ENCODE data around the gene KIFBP.
A peak's percentile ranks its signal among the peaks of the same experiment; 100 is the strongest.
"Not testable (repeated sequence)": the region's sequence is repeated elsewhere in the genome, so short reads cannot be mapped to it uniquely, and the experiment has no call there.

KIFBP gene

GRCh38 chr10:68988530-68989316, at the start of gene KIFBP:
KIFBP (plus strand) TSS chr10:68988803; CDS start chr10:68988833, 30 bp downstream.
- peak; percentile 64 to 79 for DNase-seq (ENCODE audit: low read depth in 2 of 2)

- DNase-seq (ENCODE audit: low read depth in 2 of 2) = no peak
Measured at GRCh38 chr10:68938884-68939283, 49.7 kb upstream of the KIFBP start.

GRCh38 chr10:68940917-68941316, 47.7 kb upstream of the KIFBP start:
- DNase-seq (ENCODE audit: low read depth in 2 of 2) = not testable (repeated sequence)

- DNase-seq (ENCODE audit: low read depth in 2 of 2) = no peak
Measured at GRCh38 chr10:68950598-68950997, 38.0 kb upstream of the KIFBP start.

DNA sequence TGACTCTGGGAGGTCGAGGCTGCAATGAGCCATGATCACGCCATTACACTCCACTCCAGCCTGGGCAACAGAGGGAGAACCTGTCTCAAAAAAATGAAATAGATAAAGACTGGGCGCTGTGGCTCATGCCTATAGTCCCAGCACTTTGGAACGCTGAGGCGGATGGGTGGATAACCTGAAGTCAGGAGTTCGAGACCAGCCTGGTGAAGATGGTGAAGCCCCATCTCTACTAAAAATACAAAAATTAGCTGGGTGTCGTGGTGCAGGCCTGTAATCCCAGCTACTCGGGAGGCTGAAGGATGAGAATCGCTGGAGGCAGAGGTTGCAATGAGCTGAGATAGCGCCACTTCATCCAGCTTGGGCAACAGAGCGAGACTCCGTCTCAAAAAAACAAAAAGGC, 33.7 kb upstream of the KIFBP start:
- DNase-seq (ENCODE audit: low read depth in 2 of 2) = no peak

DNA sequence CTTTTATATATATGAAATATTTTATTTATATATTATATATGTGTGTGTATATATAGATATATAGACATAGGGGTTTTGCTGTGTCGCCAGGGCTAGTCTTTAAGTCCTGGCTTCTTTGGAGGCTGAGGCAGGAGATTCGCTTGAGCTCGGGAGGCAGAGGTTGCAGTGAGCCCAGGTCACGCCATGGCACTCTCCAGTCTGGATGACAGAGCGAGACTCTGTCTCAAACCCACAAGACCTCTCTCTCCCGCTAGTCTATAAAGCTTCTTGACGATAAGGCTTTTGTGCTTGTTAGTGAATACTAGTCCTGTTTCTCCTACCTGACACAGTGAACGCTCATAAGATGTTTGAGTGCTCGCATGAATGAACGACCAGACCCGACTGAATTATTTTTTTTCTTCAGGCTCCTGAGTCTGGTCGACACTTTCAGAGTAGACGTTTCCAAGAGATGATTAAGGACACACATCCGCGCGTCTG, 33.2 kb upstream of the KIFBP start:
- DNase-seq (ENCODE audit: low read depth in 2 of 2) = peak in 1 of 2 donors; percentile 16

DNA sequence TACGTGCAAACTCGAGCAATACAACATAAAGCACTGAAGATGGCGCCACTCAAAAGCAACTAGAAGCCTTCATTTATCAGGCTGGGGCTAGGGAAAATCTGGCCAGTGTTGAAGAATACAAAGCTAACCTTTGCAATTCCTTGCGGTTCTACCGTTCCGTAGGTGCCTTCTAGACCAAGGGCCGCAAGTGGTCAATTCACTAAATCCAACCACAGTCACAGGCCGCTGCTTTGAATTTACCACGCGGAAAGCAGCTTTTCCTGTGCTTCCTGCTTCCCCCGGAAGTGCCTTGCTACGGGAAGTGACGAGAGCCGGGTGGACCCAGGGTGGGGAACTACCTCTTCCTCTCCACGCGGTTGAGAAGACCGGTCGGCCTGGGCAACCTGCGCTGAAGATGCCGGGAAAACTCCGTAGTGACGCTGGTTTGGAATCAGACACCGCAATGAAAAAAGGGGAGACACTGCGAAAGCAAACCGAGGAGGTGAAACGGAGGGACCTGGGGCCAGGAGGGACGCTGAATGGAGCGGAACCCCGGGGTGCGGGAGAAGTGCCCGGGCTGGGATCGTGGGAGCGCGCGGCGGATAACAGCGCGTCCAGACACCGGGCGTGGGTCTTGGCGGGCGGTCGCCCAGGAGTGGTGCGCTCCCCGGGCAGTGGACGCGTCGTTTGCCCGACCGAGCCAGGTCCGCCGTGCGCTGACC, 32.6 kb upstream of the KIFBP start, which contains the start of gene DDX21:
DDX21 (plus strand) TSS at position 339 of the 701 bp plus-strand sequence; CDS start at position 395, 56 bp downstream.
- peak; percentile 78 for DNase-seq (ENCODE audit: low read depth in 2 of 2)

DNA sequence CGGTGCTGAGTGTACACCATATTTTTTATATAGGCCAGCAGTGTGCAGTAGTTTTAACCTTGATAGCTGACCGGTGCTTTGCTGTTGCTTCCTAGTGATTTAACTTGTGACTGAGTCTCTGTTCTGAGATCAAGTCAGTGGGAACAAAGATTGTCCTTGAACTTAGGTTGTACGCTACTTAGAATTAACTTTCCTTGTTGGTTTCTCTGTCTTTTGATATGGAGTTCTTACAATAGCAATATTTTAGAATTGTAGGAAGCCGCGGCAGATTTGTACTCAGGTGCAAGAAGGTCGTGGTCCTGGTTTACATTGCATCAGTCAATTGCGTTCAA, 31.4 kb upstream of the KIFBP start:
- no peak for DNase-seq (ENCODE audit: low read depth in 2 of 2)

GRCh38 chr10:68957654-68958053, 30.9 kb upstream of the KIFBP start:
- DNase-seq (ENCODE audit: low read depth in 2 of 2) = no peak

DNA sequence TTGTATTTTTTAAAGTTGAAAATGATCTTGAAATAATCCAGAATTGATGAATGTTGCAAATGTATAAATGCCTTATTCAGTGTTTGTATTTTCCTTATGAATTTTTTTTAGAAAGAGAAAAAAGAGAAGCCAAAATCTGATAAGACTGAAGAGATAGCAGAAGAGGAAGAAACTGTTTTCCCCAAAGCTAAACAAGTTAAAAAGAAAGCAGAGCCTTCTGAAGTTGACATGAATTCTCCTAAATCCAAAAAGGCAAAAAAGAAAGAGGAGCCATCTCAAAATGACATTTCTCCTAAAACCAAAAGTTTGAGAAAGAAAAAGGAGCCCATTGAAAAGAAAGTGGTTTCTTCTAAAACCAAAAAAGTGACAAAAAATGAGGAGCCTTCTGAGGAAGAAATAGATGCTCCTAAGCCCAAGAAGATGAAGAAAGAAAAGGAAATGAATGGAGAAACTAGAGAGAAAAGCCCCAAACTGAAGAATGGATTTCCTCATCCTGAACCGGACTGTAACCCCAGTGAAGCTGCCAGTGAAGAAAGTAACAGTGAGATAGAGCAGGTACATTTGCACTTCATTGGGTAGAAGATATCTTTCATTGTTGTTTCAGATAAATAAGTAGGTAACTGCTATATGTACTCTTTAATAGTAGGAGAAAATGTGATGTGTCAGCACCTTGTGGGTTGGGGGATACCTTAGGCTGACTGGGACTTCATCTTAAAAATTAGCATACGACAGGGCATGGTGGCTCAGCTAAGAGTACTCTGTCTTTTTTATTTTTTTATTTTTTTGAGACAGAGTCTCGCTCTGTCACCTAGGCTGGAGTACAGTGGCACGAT, 28.7 kb upstream of the KIFBP start:
- DNase-seq (ENCODE audit: low read depth in 2 of 2) = no peak

DNA sequence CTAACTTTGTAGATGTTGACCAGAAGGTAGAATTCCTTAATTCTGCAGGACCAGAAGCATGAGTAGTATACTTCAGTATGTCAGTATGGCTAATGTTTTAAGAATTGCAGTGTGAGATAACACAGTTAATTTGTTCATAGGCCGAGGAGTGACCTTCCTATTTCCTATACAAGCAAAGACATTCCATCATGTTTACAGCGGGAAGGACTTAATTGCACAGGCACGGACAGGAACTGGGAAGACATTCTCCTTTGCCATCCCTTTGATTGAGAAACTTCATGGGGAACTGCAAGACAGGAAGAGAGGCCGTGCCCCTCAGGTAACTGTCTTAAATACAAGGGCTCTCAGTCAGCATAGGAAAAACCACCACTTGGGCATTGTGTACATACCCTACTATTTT, 25.5 kb upstream of the KIFBP start:
- no peak for DNase-seq (ENCODE audit: low read depth in 2 of 2)

- DNase-seq (ENCODE audit: low read depth in 2 of 2) = no peak
Measured at GRCh38 chr10:68973975-68974374, 14.6 kb upstream of the KIFBP start.

- not testable (repeated sequence) for DNase-seq (ENCODE audit: low read depth in 2 of 2)
Measured at GRCh38 chr10:68975936-68976473, 12.6 kb upstream of the KIFBP start.

DNA sequence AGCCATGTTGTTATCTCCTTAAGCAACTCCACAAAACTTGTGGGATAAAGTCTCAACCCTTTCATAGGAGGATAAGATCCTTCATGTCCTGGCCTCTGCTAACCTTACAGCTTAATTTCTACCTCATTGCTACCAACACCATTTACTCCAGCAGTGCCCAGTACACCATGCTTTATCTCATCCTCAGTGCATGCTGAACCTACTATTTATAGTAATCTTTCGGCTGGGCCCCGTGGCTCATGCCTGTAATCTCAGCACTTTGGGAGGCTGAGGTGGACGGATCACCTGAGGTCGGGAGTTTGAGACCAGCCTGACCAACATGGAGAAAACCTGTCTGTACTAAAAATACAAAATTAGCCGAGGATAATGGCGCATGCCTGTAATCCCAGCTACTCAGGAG, 8.9 kb upstream of the KIFBP start:
- not testable (repeated sequence) for DNase-seq (ENCODE audit: low read depth in 2 of 2)

- no peak for DNase-seq (ENCODE audit: low read depth in 2 of 2)
Measured at GRCh38 chr10:68981074-68981473, 7.5 kb upstream of the KIFBP start.

- DNase-seq (ENCODE audit: low read depth in 2 of 2) = no peak
Measured at GRCh38 chr10:68982389-68982788, 6.2 kb upstream of the KIFBP start.

- DNase-seq (ENCODE audit: low read depth in 2 of 2) = no peak
Measured at GRCh38 chr10:68987611-68988010, 992 bp upstream of the KIFBP start.

- DNase-seq (ENCODE audit: low read depth in 2 of 2) = no peak
Measured at GRCh38 chr10:68989317-68989990, 851 bp downstream of the KIFBP start.

DNA sequence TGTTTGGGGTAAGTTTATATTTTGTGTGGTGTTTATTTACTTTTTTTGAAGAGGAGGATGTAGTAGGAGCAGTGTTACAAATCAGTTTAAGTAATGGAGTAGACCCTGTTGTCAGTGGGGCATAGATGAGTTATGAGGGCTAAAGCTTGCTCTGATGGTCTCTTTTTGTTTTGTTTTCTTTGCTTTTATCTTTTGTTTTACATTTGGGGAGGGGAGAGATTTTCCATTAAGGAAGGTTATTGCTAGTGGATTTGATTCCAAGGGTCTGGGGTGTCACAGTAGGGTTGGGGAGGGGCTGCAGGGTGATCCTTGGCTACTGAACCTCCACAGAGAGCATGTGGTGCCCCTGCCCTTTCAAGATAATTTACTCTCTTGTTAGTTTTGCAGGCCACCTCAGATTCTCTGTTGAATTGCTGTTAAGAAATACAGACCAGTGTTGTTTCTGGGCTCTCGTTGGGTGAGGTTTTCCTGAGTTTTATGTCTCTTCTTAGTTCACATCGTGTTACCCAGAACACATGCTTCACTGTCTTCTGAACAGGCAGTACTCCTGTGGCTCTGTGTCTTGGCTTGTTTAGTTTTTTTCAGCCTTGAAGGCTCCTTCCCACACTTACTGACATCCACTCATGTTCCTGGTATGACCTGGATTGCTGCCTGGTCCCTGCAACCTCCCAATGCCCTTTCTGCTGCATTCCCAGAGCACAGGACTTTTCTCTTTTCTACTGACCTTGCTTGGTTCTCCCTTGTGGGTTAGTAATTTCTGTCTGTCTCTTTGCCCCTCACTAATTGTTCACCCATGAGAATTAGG, 4.2 kb downstream of the KIFBP start:
- no peak for DNase-seq (ENCODE audit: low read depth in 2 of 2)

- DNase-seq (ENCODE audit: low read depth in 2 of 2) = no peak
Measured at GRCh38 chr10:68997211-68997610, 8.6 kb downstream of the KIFBP start.
